ENCODE measurements around the gene LY9. TPM values are rescaled to one million over a fixed set of nuclear protein-coding genes. Genes with fewer than 3 reads are reported as not detected.

Gene LY9
- total RNA-seq, 2 donors from 2014 or later = 0.33 to 1.6 TPM

- 91 to 93% methylated on average over 5 of the region's 5 CpGs for WGBS, 2 donors
- intact Hi-C loops (cut with DNase I) = no loop called here
- H3K36me3 ChIP-seq (replicated peaks in 1 of 2; ENCODE audit: insufficient read depth in 1 of 2, low read depth in 2 of 2) = no peaks in the 10 kb centered on the region
- no peaks in the 10 kb centered on the region for H3K9me3 ChIP-seq
- ATAC-seq (no peak), DNase-seq (no peak)
- H3K4me3 ChIP-seq = no peak overlapping the region
- no peaks in the 10 kb centered on the region for H3K27me3 ChIP-seq
- TF ChIP-seq POLR2A (IDR thresholded peaks at IDR 0.05) = no peak
- TF ChIP-seq CTCF (IDR thresholded peaks at IDR 0.05) = no peak
- no peak overlapping the region for H3K27ac ChIP-seq
- H3K4me1 ChIP-seq = no peaks in the 10 kb centered on the region
Observed at GRCh38 chr1:160859166-160859565, 63.2 kb downstream of the LY9 start.

GRCh38 chr1:160860840-160861505, 65.0 kb downstream of the LY9 start:
- WGBS, 2 donors = 72 to 81% methylated on average over 5 of the region's 5 CpGs

GRCh38 chr1:160862203-160863060, 66.5 kb downstream of the LY9 start, which contains the start of gene CD244:
TSS of gene CD244 (minus strand) at chr1:160862887. CDS start at chr1:160862677, 210 bp downstream.
- TF ChIP-seq POLR2A (IDR thresholded peaks at IDR 0.05) (no peak), CTCF (IDR thresholded peaks at IDR 0.05) (no peak)
- Histone ChIP-seq H3K36me3 (replicated peaks in 1 of 2; ENCODE audit: insufficient read depth in 1 of 2, low read depth in 2 of 2) (no peaks in the 10 kb centered on the region), H3K27ac (peak within 1 kb of the TSS in 1 of 4 donors; percentile 42), H3K9me3 (no peaks in the 10 kb centered on the region), H3K4me1 (no peaks in the 10 kb centered on the region), H3K4me3 (no peak within 1 kb of the TSS), H3K27me3 (peaks cover 0 to 3% of the 10 kb centered on the region in 2 donors)
- no peak for ATAC-seq
- DNase-seq = peak in 1 of 4 donors; percentile 57
- 41 to 54% methylated on average over 10 to 12 of the region's 12 CpGs for WGBS, 2 donors
- intact Hi-C loops (cut with DNase I) = no loop called here

More at GRCh38 chr1:160860840-160861505, 65.0 kb downstream of the LY9 start:
- no peaks in the 10 kb centered on the region for H3K9me3 ChIP-seq
- no peaks in the 10 kb centered on the region for H3K36me3 ChIP-seq (replicated peaks in 1 of 2; ENCODE audit: insufficient read depth in 1 of 2, low read depth in 2 of 2)
- TF ChIP-seq POLR2A (IDR thresholded peaks at IDR 0.05) = no peak
- no peak for TF ChIP-seq CTCF (IDR thresholded peaks at IDR 0.05)
- no peaks in the 10 kb centered on the region for H3K4me1 ChIP-seq
- no peak overlapping the region for H3K27ac ChIP-seq
- H3K4me3 ChIP-seq = no peak overlapping the region
- H3K27me3 ChIP-seq = no peaks in the 10 kb centered on the region
- intact Hi-C loops (cut with DNase I) = no loop called here
- ATAC-seq = no peak
- DNase-seq = no peak

- DNase-seq (no peak), ATAC-seq (no peak)
- intact Hi-C loops (cut with DNase I) = no loop called here
- H3K27me3 ChIP-seq = peaks cover 0 to 3% of the 10 kb centered on the region in 2 donors
- H3K4me1 ChIP-seq = no peaks in the 10 kb centered on the region
- no peaks in the 10 kb centered on the region for H3K9me3 ChIP-seq
- no peak for TF ChIP-seq POLR2A (IDR thresholded peaks at IDR 0.05)
- H3K27ac ChIP-seq = peak overlapping the region in 1 of 4 donors; percentile 42
- no peak overlapping the region for H3K4me3 ChIP-seq
- no peaks in the 10 kb centered on the region for H3K36me3 ChIP-seq (replicated peaks in 1 of 2; ENCODE audit: insufficient read depth in 1 of 2, low read depth in 2 of 2)
- WGBS, 2 donors = 76 to 89% methylated on average over 11 of the region's 11 CpGs
Observed at GRCh38 chr1:160863061-160863773, 67.2 kb downstream of the LY9 start.

GRCh38 chr1:160863774-160864131, 67.8 kb downstream of the LY9 start:
- Histone ChIP-seq H3K36me3 (replicated peaks in 1 of 2; ENCODE audit: insufficient read depth in 1 of 2, low read depth in 2 of 2) (no peaks in the 10 kb centered on the region), H3K27me3 (peaks cover 0 to 3% of the 10 kb centered on the region in 2 donors), H3K27ac (peak overlapping the region in 1 of 4 donors; percentile 42), H3K4me1 (no peaks in the 10 kb centered on the region), H3K4me3 (no peak overlapping the region), H3K9me3 (no peaks in the 10 kb centered on the region)
- intact Hi-C loops (cut with DNase I) = no loop called here
- DNase-seq (no peak), ATAC-seq (no peak)
- TF ChIP-seq CTCF (IDR thresholded peaks at IDR 0.05) = no peak
- TF ChIP-seq POLR2A (IDR thresholded peaks at IDR 0.05) = no peak
- WGBS, 2 donors = 72 to 87% methylated on average over 4 of the region's 4 CpGs
